Measurements from ENCODE around the gene UBE2J1.
"Not testable (repeated sequence)": the region's sequence is repeated elsewhere in the genome, so short reads cannot be mapped to it uniquely, and the experiment has no call there.

The UBE2J1 gene

GRCh38 chr6:89299466-89299850 lies 53.1 kb downstream of the UBE2J1 start:
- Histone ChIP-seq H3K4me2 (ENCODE audit: low read length) (no peak overlapping the region), H3K4me1 (ENCODE audit: control insufficient read depth, insufficient read depth, low read length) (peaks cover 11% of the 10 kb centered on the region), H3K27me3 (ENCODE audit: control insufficient read depth, insufficient read depth, low read length) (peaks cover 67% of the 10 kb centered on the region), H3K36me3 (ENCODE audit: insufficient read depth, low read length) (no peaks in the 10 kb centered on the region), H3K4me3 (ENCODE audit: low read length) (no peak overlapping the region), H3K9ac (ENCODE audit: low read depth, low read length) (no peak overlapping the region), H3K9me3 (replicated peaks; ENCODE audit: low read length) (peaks cover 7% of the 10 kb centered on the region)

GRCh38 chr6:89298680-89299465 lies 53.6 kb downstream of the UBE2J1 start:
- no peak overlapping the region for H3K9ac ChIP-seq (ENCODE audit: low read depth, low read length)
- H3K4me3 ChIP-seq (ENCODE audit: low read length), result no peak overlapping the region
- H3K4me2 ChIP-seq (ENCODE audit: low read length), result no peak overlapping the region
- peaks cover 7% of the 10 kb centered on the region for H3K9me3 ChIP-seq (replicated peaks; ENCODE audit: low read length)
- no peaks in the 10 kb centered on the region for H3K36me3 ChIP-seq (ENCODE audit: insufficient read depth, low read length)
- H3K27me3 ChIP-seq (ENCODE audit: control insufficient read depth, insufficient read depth, low read length), result peaks cover 70% of the 10 kb centered on the region
- H3K4me1 ChIP-seq (ENCODE audit: control insufficient read depth, insufficient read depth, low read length), result peaks cover 11% of the 10 kb centered on the region

GRCh38 chr6:89297695-89298351 lies 54.7 kb downstream of the UBE2J1 start:
- peak overlapping the region; percentile 45 for H3K4me3 ChIP-seq (ENCODE audit: low read length)
- no peaks in the 10 kb centered on the region for H3K36me3 ChIP-seq (ENCODE audit: insufficient read depth, low read length)
- peaks cover under 1% of the 10 kb centered on the region for H3K9me3 ChIP-seq (replicated peaks; ENCODE audit: low read length)
- peak overlapping the region; percentile 71 for H3K4me2 ChIP-seq (ENCODE audit: low read length)
- H3K27me3 ChIP-seq (ENCODE audit: control insufficient read depth, insufficient read depth, low read length), result peaks cover 70% of the 10 kb centered on the region
- no peak overlapping the region for H3K9ac ChIP-seq (ENCODE audit: low read depth, low read length)
- peaks cover 11% of the 10 kb centered on the region for H3K4me1 ChIP-seq (ENCODE audit: control insufficient read depth, insufficient read depth, low read length)

- H3K9ac ChIP-seq (ENCODE audit: low read depth, low read length), result no peak overlapping the region
- H3K9me3 ChIP-seq (replicated peaks; ENCODE audit: low read length), result no peaks in the 10 kb centered on the region
- H3K27me3 ChIP-seq (ENCODE audit: control insufficient read depth, insufficient read depth, low read length), result peaks cover 63% of the 10 kb centered on the region
- no peaks in the 10 kb centered on the region for H3K36me3 ChIP-seq (ENCODE audit: insufficient read depth, low read length)
- H3K4me3 ChIP-seq (ENCODE audit: low read length), result no peak overlapping the region
- H3K4me1 ChIP-seq (ENCODE audit: control insufficient read depth, insufficient read depth, low read length), result peaks cover 11% of the 10 kb centered on the region
- H3K4me2 ChIP-seq (ENCODE audit: low read length), result no peak overlapping the region
These were observed 56.5 kb downstream of the UBE2J1 start for GRCh38 chr6:89295981-89296380.

- peaks cover 65% of the 10 kb centered on the region for H3K27me3 ChIP-seq (ENCODE audit: control insufficient read depth, insufficient read depth, low read length)
- H3K9ac ChIP-seq (ENCODE audit: low read depth, low read length); H3K36me3 ChIP-seq (ENCODE audit: insufficient read depth, low read length); H3K4me3 ChIP-seq (ENCODE audit: low read length); H3K4me2 ChIP-seq (ENCODE audit: low read length); H3K9me3 ChIP-seq (replicated peaks; ENCODE audit: low read length): not testable (repeated sequence)
- H3K4me1 ChIP-seq (ENCODE audit: control insufficient read depth, insufficient read depth, low read length), result peaks cover 11% of the 10 kb centered on the region
These were observed 57.4 kb downstream of the UBE2J1 start for GRCh38 chr6:89295116-89295515.

- H3K9ac ChIP-seq (ENCODE audit: low read depth, low read length), result no peak overlapping the region
- no peak overlapping the region for H3K4me3 ChIP-seq (ENCODE audit: low read length)
- no peak overlapping the region for H3K4me2 ChIP-seq (ENCODE audit: low read length)
- no peaks in the 10 kb centered on the region for H3K36me3 ChIP-seq (ENCODE audit: insufficient read depth, low read length)
- H3K4me1 ChIP-seq (ENCODE audit: control insufficient read depth, insufficient read depth, low read length), result no peaks in the 10 kb centered on the region
- no peaks in the 10 kb centered on the region for H3K9me3 ChIP-seq (replicated peaks; ENCODE audit: low read length)
- peaks cover 75% of the 10 kb centered on the region for H3K27me3 ChIP-seq (ENCODE audit: control insufficient read depth, insufficient read depth, low read length)
These were observed 61.2 kb downstream of the UBE2J1 start for GRCh38 chr6:89291256-89291819.

- no peak overlapping the region for H3K4me3 ChIP-seq (ENCODE audit: low read length)
- no peak overlapping the region for H3K4me2 ChIP-seq (ENCODE audit: low read length)
- H3K9me3 ChIP-seq (replicated peaks; ENCODE audit: low read length), result no peaks in the 10 kb centered on the region
- H3K9ac ChIP-seq (ENCODE audit: low read depth, low read length), result no peak overlapping the region
- peaks cover 76% of the 10 kb centered on the region for H3K27me3 ChIP-seq (ENCODE audit: control insufficient read depth, insufficient read depth, low read length)
- H3K4me1 ChIP-seq (ENCODE audit: control insufficient read depth, insufficient read depth, low read length), result no peaks in the 10 kb centered on the region
- no peaks in the 10 kb centered on the region for H3K36me3 ChIP-seq (ENCODE audit: insufficient read depth, low read length)
These were observed 61.9 kb downstream of the UBE2J1 start for GRCh38 chr6:89290401-89291155.

GRCh38 chr6:89289710-89290109 lies 62.8 kb downstream of the UBE2J1 start:
- Histone ChIP-seq H3K36me3 (ENCODE audit: insufficient read depth, low read length) (no peaks in the 10 kb centered on the region), H3K9me3 (replicated peaks; ENCODE audit: low read length) (no peaks in the 10 kb centered on the region), H3K4me2 (ENCODE audit: low read length) (no peak overlapping the region), H3K4me3 (ENCODE audit: low read length) (no peak overlapping the region), H3K9ac (ENCODE audit: low read depth, low read length) (no peak overlapping the region), H3K27me3 (ENCODE audit: control insufficient read depth, insufficient read depth, low read length) (peaks cover 83% of the 10 kb centered on the region), H3K4me1 (ENCODE audit: control insufficient read depth, insufficient read depth, low read length) (no peaks in the 10 kb centered on the region)

- Histone ChIP-seq H3K9me3 (replicated peaks; ENCODE audit: low read length) (no peaks in the 10 kb centered on the region), H3K4me1 (ENCODE audit: control insufficient read depth, insufficient read depth, low read length) (no peaks in the 10 kb centered on the region), H3K4me3 (ENCODE audit: low read length) (no peak overlapping the region), H3K9ac (ENCODE audit: low read depth, low read length) (no peak overlapping the region), H3K36me3 (ENCODE audit: insufficient read depth, low read length) (no peaks in the 10 kb centered on the region), H3K27me3 (ENCODE audit: control insufficient read depth, insufficient read depth, low read length) (peaks cover 88% of the 10 kb centered on the region), H3K4me2 (ENCODE audit: low read length) (no peak overlapping the region)
These were observed 65.0 kb downstream of the UBE2J1 start for GRCh38 chr6:89287351-89288028.

- Histone ChIP-seq H3K4me1 (ENCODE audit: control insufficient read depth, insufficient read depth, low read length) (no peaks in the 10 kb centered on the region), H3K27me3 (ENCODE audit: control insufficient read depth, insufficient read depth, low read length) (peaks cover 86% of the 10 kb centered on the region), H3K4me2 (ENCODE audit: low read length) (no peak overlapping the region), H3K9me3 (replicated peaks; ENCODE audit: low read length) (no peaks in the 10 kb centered on the region), H3K9ac (ENCODE audit: low read depth, low read length) (no peak overlapping the region), H3K36me3 (ENCODE audit: insufficient read depth, low read length) (no peaks in the 10 kb centered on the region), H3K4me3 (ENCODE audit: low read length) (no peak overlapping the region)
These were observed 66.0 kb downstream of the UBE2J1 start for GRCh38 chr6:89286516-89286915.
